GM19455 (cell line): Measurements from ENCODE around the gene LIMK2.

Experiments used
- ATAC-seq: cut with Tn5 transposase; IDR thresholded peaks from one replicate; pipeline ENCODE4 v1.9.1; 2021; ENCODE audit not compliant: unreplicated experiment

LIMK2 gene

DNA sequence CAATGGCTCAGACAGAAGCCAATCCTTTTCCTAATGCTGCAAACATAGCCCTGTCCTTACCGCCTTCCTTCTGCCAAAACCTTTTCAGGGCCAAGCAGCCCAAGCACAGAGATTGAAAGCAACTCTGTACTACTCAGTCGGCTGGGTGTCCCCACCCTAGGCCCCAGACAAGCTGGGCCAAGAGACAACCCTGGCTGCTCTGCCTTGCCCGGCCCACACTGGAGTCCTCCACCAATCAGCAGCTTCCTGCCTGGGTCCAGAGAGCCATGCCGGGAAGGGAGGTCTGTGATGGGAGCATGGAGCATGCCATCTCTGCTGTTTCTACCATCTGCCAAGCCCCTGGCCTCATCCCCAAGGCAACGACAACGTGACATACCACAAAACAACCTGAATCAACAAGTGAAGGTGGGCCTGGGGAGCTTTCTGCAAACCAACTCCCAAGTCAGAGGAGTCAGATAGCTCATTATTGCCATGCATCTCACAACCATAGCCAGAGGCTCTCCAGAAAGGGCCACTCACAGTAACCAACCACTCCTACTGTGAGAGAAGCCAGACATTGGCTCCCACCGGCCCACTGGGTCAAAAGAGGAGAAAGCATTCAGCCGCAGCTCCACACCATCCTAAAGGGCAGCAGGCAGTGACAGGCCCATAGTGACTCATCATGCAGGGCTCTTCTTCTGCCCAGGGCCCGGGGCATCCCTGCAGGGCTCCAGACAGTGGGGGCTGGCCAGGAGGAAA, 115.9 kb downstream of the LIMK2 start:
- no peak for ATAC-seq

DNA sequence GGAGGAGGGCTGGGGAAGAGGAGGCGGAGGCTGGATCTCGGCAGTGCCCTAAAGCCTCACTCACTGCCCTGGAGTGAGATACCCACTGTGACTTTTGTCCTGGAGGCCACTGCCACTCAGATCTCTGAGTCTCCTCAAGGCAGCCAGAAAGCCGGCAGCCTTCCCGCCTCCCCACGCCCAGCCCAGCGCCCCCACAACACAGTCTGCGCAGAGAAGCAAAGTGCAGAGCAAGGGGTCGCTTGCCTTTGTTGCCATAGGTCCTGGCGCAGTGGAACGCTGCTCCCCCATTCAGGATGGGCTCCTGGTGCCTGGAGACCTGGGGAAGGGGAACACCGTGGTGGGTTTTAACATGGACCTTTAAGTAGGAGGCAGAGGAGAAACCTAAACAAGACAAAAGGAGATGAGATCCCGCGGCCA, 116.5 kb downstream of the LIMK2 start:
- ATAC-seq, result no peak

DNA sequence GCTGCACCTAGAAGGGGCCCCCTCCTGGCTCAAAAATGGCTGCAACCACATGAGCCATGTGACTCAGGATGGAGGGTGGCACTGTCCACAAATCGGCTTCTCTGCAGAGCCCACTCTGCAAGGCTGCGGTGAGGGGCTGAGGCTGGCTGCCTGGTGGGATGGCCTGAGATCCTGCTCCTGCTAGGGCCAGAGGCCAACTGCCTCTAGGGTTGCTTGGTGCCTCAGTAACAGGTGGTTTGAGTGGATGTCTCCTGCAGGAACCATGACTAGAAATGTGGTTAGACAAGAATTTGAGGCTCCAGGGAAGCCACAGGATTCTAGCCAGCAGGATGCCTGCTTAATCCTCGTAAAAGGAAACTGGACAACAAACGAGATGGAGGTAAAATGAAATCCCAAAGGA, 116.9 kb downstream of the LIMK2 start:
- ATAC-seq, result no peak
